ENCODE measurements around the gene LRMDA.

LRMDA gene

GRCh38 chr10:75980419-75981002 lies 549.1 kb downstream of the LRMDA start:
- no peak overlapping the region for H3K27ac ChIP-seq
- H3K4me1 ChIP-seq = no peaks in the 10 kb centered on the region
- H3K27me3 ChIP-seq = no peaks in the 10 kb centered on the region
- DNase-seq = no peak
- H3K4me3 ChIP-seq = no peak overlapping the region
- no peaks in the 10 kb centered on the region for H3K9me3 ChIP-seq
- intact Hi-C loops (cut with DNase I; ENCODE audit: low total_unique reads) = no loop called here
- H3K36me3 ChIP-seq = no peaks in the 10 kb centered on the region
- no peak for TF ChIP-seq CTCF (IDR thresholded peaks at IDR 0.05)

- DNase-seq = peak in 1 of 2 donors; percentile 63
- no peaks in the 10 kb centered on the region for H3K27me3 ChIP-seq
- no peaks in the 10 kb centered on the region for H3K9me3 ChIP-seq
- H3K4me1 ChIP-seq = no peaks in the 10 kb centered on the region
- no peak overlapping the region for H3K4me3 ChIP-seq
- no peaks in the 10 kb centered on the region for H3K36me3 ChIP-seq
- TF ChIP-seq CTCF (IDR thresholded peaks at IDR 0.05) = no peak
- intact Hi-C loops (cut with DNase I; ENCODE audit: low total_unique reads) = no loop called here
- no peak overlapping the region for H3K27ac ChIP-seq
Measured at GRCh38 chr10:75982611-75983369, 551.4 kb downstream of the LRMDA start.

- DNase-seq = no peak
- no peak for TF ChIP-seq CTCF (IDR thresholded peaks at IDR 0.05)
- Histone ChIP-seq H3K27me3 (no peaks in the 10 kb centered on the region), H3K4me1 (no peaks in the 10 kb centered on the region), H3K36me3 (no peaks in the 10 kb centered on the region), H3K27ac (no peak overlapping the region), H3K4me3 (no peak overlapping the region), H3K9me3 (no peaks in the 10 kb centered on the region)
- intact Hi-C loops (cut with DNase I; ENCODE audit: low total_unique reads) = no loop called here
Measured at GRCh38 chr10:75984067-75984466, 552.6 kb downstream of the LRMDA start.

GRCh38 chr10:75987616-75988015 lies 556.2 kb downstream of the LRMDA start:
- Histone ChIP-seq H3K36me3 (no peaks in the 10 kb centered on the region), H3K4me1 (no peaks in the 10 kb centered on the region), H3K4me3 (no peak overlapping the region), H3K9me3 (no peaks in the 10 kb centered on the region), H3K27me3 (no peaks in the 10 kb centered on the region), H3K27ac (no peak overlapping the region)
- no peak for DNase-seq
- intact Hi-C loops (cut with DNase I; ENCODE audit: low total_unique reads) = no loop called here
- no peak for TF ChIP-seq CTCF (IDR thresholded peaks at IDR 0.05)

- no peak overlapping the region for H3K4me3 ChIP-seq
- intact Hi-C loops (cut with DNase I; ENCODE audit: low total_unique reads) = no loop called here
- no peak for TF ChIP-seq CTCF (IDR thresholded peaks at IDR 0.05)
- no peak for DNase-seq
- no peaks in the 10 kb centered on the region for H3K36me3 ChIP-seq
- no peaks in the 10 kb centered on the region for H3K27me3 ChIP-seq
- H3K27ac ChIP-seq = no peak overlapping the region
- no peaks in the 10 kb centered on the region for H3K9me3 ChIP-seq
- H3K4me1 ChIP-seq = peaks cover 0 to 3% (median 0%) of the 10 kb centered on the region in 4 donors
Measured at GRCh38 chr10:75994357-75995040, 563.1 kb downstream of the LRMDA start.

All from tibial artery (tissue), 4 donors.